GOT3 (cell line): ENCODE measurements around the gene SORT1.
"Not testable (repeated sequence)": the region's sequence is repeated elsewhere in the genome, so short reads cannot be mapped to it uniquely, and the experiment has no call there.

Experiments used
- DNase-seq: peaks from one replicate; lab custom pipeline; 2025; ENCODE audit warnings: mixed read lengths; lab: John Stamatoyannopoulos, UW

SORT1 gene

GRCh38 chr1:109298666-109299557 lies 98.8 kb downstream of the SORT1 start:
- DNase-seq: no peak

- no peak for DNase-seq
Observed at GRCh38 chr1:109296782-109297181, 100.9 kb downstream of the SORT1 start.

- DNase-seq: no peak
Observed at GRCh38 chr1:109295712-109296415, 101.9 kb downstream of the SORT1 start.

- no peak for DNase-seq
Observed at GRCh38 chr1:109294481-109294880, 103.2 kb downstream of the SORT1 start.

GRCh38 chr1:109293026-109293425 lies 104.7 kb downstream of the SORT1 start:
- DNase-seq: no peak

- no peak for DNase-seq
Observed at GRCh38 chr1:109292364-109292763, 105.4 kb downstream of the SORT1 start.

GRCh38 chr1:109290998-109291397 lies 106.7 kb downstream of the SORT1 start:
- DNase-seq: no peak

- DNase-seq: no peak
Observed at GRCh38 chr1:109290137-109290536, 107.6 kb downstream of the SORT1 start.

GRCh38 chr1:109286762-109287161 lies 111.0 kb downstream of the SORT1 start:
- DNase-seq: not testable (repeated sequence)

- no peak for DNase-seq
Observed at GRCh38 chr1:109283748-109284600, 113.7 kb downstream of the SORT1 start.

GRCh38 chr1:109282952-109283747 lies 114.6 kb downstream of the SORT1 start, which contains the start of gene PSRC1:
TSS of gene PSRC1 (minus strand) at chr1:109283145.
- peak; percentile 65 for DNase-seq

- no peak for DNase-seq
Observed at GRCh38 chr1:109282497-109282951, 115.2 kb downstream of the SORT1 start.

- DNase-seq: no peak
Observed at GRCh38 chr1:109281680-109282496, 115.8 kb downstream of the SORT1 start.

GRCh38 chr1:109280862-109281261 lies 116.9 kb downstream of the SORT1 start:
- DNase-seq: no peak

- DNase-seq: no peak
Observed at GRCh38 chr1:109279615-109280278, 118.0 kb downstream of the SORT1 start.

- DNase-seq: no peak
Observed at GRCh38 chr1:109277434-109278204, 120.1 kb downstream of the SORT1 start.

GRCh38 chr1:109275706-109276345 lies 121.9 kb downstream of the SORT1 start:
- DNase-seq: no peak
